MCF 10A (cell line): Measurements from ENCODE around the gene SMAD3. TPM values are rescaled to one million over a fixed set of nuclear protein-coding genes. Genes with fewer than 3 reads are reported as not detected.

ENCODE experiments used
- BruUV-seq: library from RNA; stranded (reverse); fragments of 400-500 nt; replicated peaks from 2 replicates; lab custom pipeline; 2021; lab: Mats Ljungman, UMichigan
- CTCF ChIA-PET: fragments of 300-600 bp; sonication (Branson Sonifier 250); formaldehyde crosslinking; extraction: SDS; loops from one replicate; lab custom pipeline; 2021; ENCODE audit warnings: antibody characterized with exemption, inconsistent platforms; lab: Yijun Ruan, JAX
- POLR2A ChIA-PET: fragments of 300-600, 350-650 bp; sonication (Branson Sonifier 250); formaldehyde crosslinking; extraction: SDS; loops from one replicate; lab custom pipeline; 2020; ENCODE audit warnings: antibody characterized with exemption, inconsistent platforms; lab: Yijun Ruan, JAX
- DNase-seq: peaks from one replicate; pipeline ENCODE4 v3.0.0-alpha.2; 2018; ENCODE audit not compliant: unreplicated experiment
- H3K27ac Mint-ChIP-seq: one replicate; pipeline ENCODE4 v1.8.0; 2022; ENCODE audit warnings: mild to moderate bottlenecking, low read depth, mixed read lengths; ENCODE audit not compliant: unreplicated experiment
- H3K27me3 Mint-ChIP-seq: one replicate; pipeline ENCODE4 v1.8.0; 2022; ENCODE audit warnings: mixed read lengths; ENCODE audit not compliant: insufficient read depth, unreplicated experiment
- H3K36me3 Mint-ChIP-seq: one replicate; pipeline ENCODE4 v1.8.0; 2022; ENCODE audit warnings: mild to moderate bottlenecking, moderate library complexity, mixed read lengths; ENCODE audit not compliant: insufficient read depth, unreplicated experiment
- H3K4me1 Mint-ChIP-seq: one replicate; pipeline ENCODE4 v1.8.0; 2022; ENCODE audit warnings: mixed read lengths; ENCODE audit not compliant: insufficient read depth, unreplicated experiment
- H3K4me3 Mint-ChIP-seq: one replicate; pipeline ENCODE4 v1.8.0; 2022; ENCODE audit warnings: mild to moderate bottlenecking, moderate library complexity, mixed read lengths; ENCODE audit not compliant: unreplicated experiment
- H3K9me3 Mint-ChIP-seq: one replicate; pipeline ENCODE4 v1.8.0; 2022; ENCODE audit warnings: mixed read lengths; ENCODE audit not compliant: unreplicated experiment
- intact Hi-C: fragments of 100-400 bp; cut with micrococcal nuclease; formaldehyde crosslinking; loops from 2 replicates; pipeline ENCODE4 v1.14.1; 2022
- total RNA-seq: library from RNA; stranded (reverse); gene quantifications from 2 replicates; pipeline ENCODE4 v1.2.3, GENCODE V29; 2022
- TF ChIP-seq, protein P1 (sequence below): fragments of 200-600 bp; IDR thresholded peaks from one replicate; pipeline ENCODE4 v1.8.0; 2022; ENCODE audit warnings: antibody characterized with exemption, mild to moderate bottlenecking; ENCODE audit not compliant: unreplicated experiment

Gene SMAD3
- total RNA-seq, 1 experiment from 2014 or later, result 19.9 TPM

- ChIA-PET POLR2A (interaction anchor here (0.8 to 2.1 kb wide), 3 partner anchors 12 to 24 kb away, joined by 5 read pairs; no protein-coding TSS in a partner anchor), CTCF (no interaction called here)
- Mint-ChIP-seq H3K9me3 (no peaks in the 10 kb centered on the region), H3K27me3 (no peaks in the 10 kb centered on the region), H3K4me3 (no peak overlapping the region), H3K27ac (peak overlapping the region; percentile 5), H3K4me1 (peaks cover 40% of the 10 kb centered on the region), H3K36me3 (peaks cover 13% of the 10 kb centered on the region)
- BruUV-seq, result no TSS peak
- no peak for DNase-seq
- TF ChIP-seq, protein P1, sequence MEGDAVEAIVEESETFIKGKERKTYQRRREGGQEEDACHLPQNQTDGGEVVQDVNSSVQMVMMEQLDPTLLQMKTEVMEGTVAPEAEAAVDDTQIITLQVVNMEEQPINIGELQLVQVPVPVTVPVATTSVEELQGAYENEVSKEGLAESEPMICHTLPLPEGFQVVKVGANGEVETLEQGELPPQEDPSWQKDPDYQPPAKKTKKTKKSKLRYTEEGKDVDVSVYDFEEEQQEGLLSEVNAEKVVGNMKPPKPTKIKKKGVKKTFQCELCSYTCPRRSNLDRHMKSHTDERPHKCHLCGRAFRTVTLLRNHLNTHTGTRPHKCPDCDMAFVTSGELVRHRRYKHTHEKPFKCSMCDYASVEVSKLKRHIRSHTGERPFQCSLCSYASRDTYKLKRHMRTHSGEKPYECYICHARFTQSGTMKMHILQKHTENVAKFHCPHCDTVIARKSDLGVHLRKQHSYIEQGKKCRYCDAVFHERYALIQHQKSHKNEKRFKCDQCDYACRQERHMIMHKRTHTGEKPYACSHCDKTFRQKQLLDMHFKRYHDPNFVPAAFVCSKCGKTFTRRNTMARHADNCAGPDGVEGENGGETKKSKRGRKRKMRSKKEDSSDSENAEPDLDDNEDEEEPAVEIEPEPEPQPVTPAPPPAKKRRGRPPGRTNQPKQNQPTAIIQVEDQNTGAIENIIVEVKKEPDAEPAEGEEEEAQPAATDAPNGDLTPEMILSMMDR, result no peak
- intact Hi-C loops, result no loop called here
Observed at GRCh38 chr15:67092752-67093503, 27.5 kb downstream of the SMAD3 start.

- intact Hi-C loops, result no loop called here
- Mint-ChIP-seq H3K36me3 (peaks cover 13% of the 10 kb centered on the region), H3K27me3 (no peaks in the 10 kb centered on the region), H3K4me1 (peaks cover 44% of the 10 kb centered on the region), H3K4me3 (no peak overlapping the region), H3K9me3 (no peaks in the 10 kb centered on the region), H3K27ac (peak overlapping the region; percentile 5)
- TF ChIP-seq, protein P1, result no peak
- ChIA-PET CTCF (no interaction called here), POLR2A (interaction anchor here (2.1 kb wide), 1 partner anchor 12 kb away, joined by 5 read pairs; no protein-coding TSS in a partner anchor)
- no peak for DNase-seq
- no TSS peak for BruUV-seq
Observed at GRCh38 chr15:67093504-67093862, 28.1 kb downstream of the SMAD3 start.

GRCh38 chr15:67094001-67094826 lies 28.8 kb downstream of the SMAD3 start:
- POLR2A ChIA-PET, result interaction anchor here (1.0 kb wide), 1 partner anchor 12 kb away, joined by 3 read pairs; no protein-coding TSS in a partner anchor
- no peak overlapping the region for H3K4me3 Mint-ChIP-seq
- TF ChIP-seq, protein P1, result no peak
- DNase-seq, result no peak
- H3K36me3 Mint-ChIP-seq, result peaks cover 13% of the 10 kb centered on the region
- H3K9me3 Mint-ChIP-seq, result no peaks in the 10 kb centered on the region
- no peaks in the 10 kb centered on the region for H3K27me3 Mint-ChIP-seq
- CTCF ChIA-PET, result no interaction called here
- H3K4me1 Mint-ChIP-seq, result peaks cover 47% of the 10 kb centered on the region
- intact Hi-C loops, result no loop called here
- BruUV-seq, result no TSS peak
- H3K27ac Mint-ChIP-seq, result no peak overlapping the region

GRCh38 chr15:67095912-67096311 lies 30.5 kb downstream of the SMAD3 start:
- Mint-ChIP-seq H3K9me3 (no peaks in the 10 kb centered on the region), H3K4me1 (peaks cover 46% of the 10 kb centered on the region)
- CTCF ChIA-PET, result interaction anchor here (0.6 to 1.4 kb wide), 2 partner anchors 25 to 32 kb away, joined by 3 to 4 read pairs; no protein-coding TSS in a partner anchor

More at GRCh38 chr15:67095912-67096311, 30.5 kb downstream of the SMAD3 start:
- H3K4me3 Mint-ChIP-seq, result no peak overlapping the region
- H3K27ac Mint-ChIP-seq, result no peak overlapping the region
- H3K27me3 Mint-ChIP-seq, result no peaks in the 10 kb centered on the region
- DNase-seq, result no peak
- peaks cover 13% of the 10 kb centered on the region for H3K36me3 Mint-ChIP-seq
- BruUV-seq, result no TSS peak
- POLR2A ChIA-PET, result interaction anchor here (0.6 to 1.2 kb wide), 3 partner anchors 24 to 47 kb away, joined by 3 to 6 read pairs (median 5); no protein-coding TSS in a partner anchor
- TF ChIP-seq, protein P1, result no peak
- intact Hi-C loops, result no loop called here
